GM12864 (cell line): Measurements from ENCODE around the gene PLEK.

ENCODE experiments used
- DNase-seq: peaks from one replicate; pipeline ENCODE4 v3.0.0-alpha.2; 2011; ENCODE audit warnings: low read depth
- H3K4me3 ChIP-seq: 2 replicates; pipeline ENCODE4 v1.5.1; 2011; ENCODE audit warnings: mild to moderate bottlenecking, low read depth, low read length, control low read depth
- TF ChIP-seq, protein P1 (sequence below): IDR thresholded peaks from 2 replicates; pipeline ENCODE4 v1.5.1; 2011; ENCODE audit warnings: low read depth, mild to moderate bottlenecking, moderate library complexity, low read length, control low read depth, inconsistent platforms; ENCODE audit errors: missing control alignments

PLEK gene

GRCh38 chr2:68325056-68325455, 40.0 kb upstream of the PLEK start:
- no peak overlapping the region for H3K4me3 ChIP-seq
- DNase-seq, result no peak
- TF ChIP-seq, protein P1, sequence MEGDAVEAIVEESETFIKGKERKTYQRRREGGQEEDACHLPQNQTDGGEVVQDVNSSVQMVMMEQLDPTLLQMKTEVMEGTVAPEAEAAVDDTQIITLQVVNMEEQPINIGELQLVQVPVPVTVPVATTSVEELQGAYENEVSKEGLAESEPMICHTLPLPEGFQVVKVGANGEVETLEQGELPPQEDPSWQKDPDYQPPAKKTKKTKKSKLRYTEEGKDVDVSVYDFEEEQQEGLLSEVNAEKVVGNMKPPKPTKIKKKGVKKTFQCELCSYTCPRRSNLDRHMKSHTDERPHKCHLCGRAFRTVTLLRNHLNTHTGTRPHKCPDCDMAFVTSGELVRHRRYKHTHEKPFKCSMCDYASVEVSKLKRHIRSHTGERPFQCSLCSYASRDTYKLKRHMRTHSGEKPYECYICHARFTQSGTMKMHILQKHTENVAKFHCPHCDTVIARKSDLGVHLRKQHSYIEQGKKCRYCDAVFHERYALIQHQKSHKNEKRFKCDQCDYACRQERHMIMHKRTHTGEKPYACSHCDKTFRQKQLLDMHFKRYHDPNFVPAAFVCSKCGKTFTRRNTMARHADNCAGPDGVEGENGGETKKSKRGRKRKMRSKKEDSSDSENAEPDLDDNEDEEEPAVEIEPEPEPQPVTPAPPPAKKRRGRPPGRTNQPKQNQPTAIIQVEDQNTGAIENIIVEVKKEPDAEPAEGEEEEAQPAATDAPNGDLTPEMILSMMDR, result no peak

DNA sequence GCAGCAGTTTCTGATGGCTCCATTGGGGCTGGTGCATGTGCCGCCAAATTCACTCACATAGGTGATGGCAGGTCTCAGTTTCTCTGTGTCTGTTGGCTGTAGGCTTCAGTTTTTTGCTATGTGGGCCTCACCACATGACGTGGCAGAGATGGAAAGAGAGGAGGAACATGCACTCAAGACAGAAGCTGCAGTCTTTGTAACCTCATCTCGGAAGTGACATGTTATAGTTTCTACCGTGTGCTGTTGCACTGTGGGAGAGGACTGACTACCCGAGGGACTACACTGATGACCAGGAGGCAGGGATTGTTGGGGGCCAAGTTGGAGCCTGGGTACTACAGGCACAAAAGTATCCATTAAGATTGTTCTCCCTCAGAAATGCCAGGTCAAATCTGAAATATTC, 36.2 kb upstream of the PLEK start:
- TF ChIP-seq, protein P1, result no peak
- DNase-seq, result no peak

GRCh38 chr2:68330691-68331090, 34.4 kb upstream of the PLEK start:
- DNase-seq, result no peak
- no peak overlapping the region for H3K4me3 ChIP-seq
- TF ChIP-seq, protein P1, result no peak

More for the DNA sequence above, 36.2 kb upstream of the PLEK start:
- no peak overlapping the region for H3K4me3 ChIP-seq

DNA sequence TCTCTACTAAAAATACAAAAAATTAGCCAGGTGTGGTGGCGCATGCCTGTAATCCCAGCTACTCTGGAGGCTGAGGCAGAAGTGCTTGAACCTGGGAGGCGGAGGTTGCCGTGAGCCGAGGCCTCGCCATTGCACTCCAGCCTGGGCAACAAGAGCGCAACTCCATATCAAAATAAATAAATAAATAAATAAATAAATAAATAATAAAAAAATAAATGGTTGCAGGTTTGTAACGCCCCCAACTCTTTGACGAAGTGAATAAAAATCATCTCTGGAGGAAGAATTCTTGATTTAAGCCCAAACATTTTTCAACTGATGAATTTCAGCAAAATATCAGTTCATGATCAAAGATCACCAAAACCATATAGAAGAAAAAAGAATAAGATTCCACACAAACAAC, 32.1 kb upstream of the PLEK start:
- DNase-seq, result no peak
- H3K4me3 ChIP-seq, result no peak overlapping the region
- TF ChIP-seq, protein P1, result no peak

- DNase-seq, result no peak
- no peak overlapping the region for H3K4me3 ChIP-seq
- TF ChIP-seq, protein P1, result no peak
These were observed 31.2 kb upstream of the PLEK start for GRCh38 chr2:68333931-68334330.

DNA sequence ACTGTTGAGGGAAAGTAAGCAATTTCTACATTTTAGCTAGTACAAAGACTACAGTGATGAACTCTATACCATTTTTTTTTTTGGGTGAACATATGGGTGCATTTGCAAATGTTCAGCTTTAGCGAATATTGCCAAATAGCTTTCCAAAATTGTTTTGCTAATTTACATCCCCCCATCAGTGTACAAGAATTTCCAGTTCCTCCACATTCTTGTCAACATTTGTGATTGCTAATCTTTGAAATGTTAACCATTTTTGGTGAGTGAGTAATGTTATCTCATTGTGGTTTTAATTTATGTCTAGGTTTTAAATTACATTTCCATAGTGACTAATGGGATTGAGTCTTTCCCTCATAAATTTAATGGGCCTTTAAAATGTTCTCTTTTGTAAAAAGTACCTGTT, 28.9 kb upstream of the PLEK start:
- H3K4me3 ChIP-seq, result no peak overlapping the region
- TF ChIP-seq, protein P1, result no peak
- no peak for DNase-seq

GRCh38 chr2:68340226-68341061, 24.6 kb upstream of the PLEK start:
- TF ChIP-seq, protein P1, result no peak
- no peak for DNase-seq
- no peak overlapping the region for H3K4me3 ChIP-seq
